ENCODE data around the gene GNS.
"Not testable (repeated sequence)": the region's sequence is repeated elsewhere in the genome, so short reads cannot be mapped to it uniquely, and the experiment has no call there.

Gene GNS

DNA sequence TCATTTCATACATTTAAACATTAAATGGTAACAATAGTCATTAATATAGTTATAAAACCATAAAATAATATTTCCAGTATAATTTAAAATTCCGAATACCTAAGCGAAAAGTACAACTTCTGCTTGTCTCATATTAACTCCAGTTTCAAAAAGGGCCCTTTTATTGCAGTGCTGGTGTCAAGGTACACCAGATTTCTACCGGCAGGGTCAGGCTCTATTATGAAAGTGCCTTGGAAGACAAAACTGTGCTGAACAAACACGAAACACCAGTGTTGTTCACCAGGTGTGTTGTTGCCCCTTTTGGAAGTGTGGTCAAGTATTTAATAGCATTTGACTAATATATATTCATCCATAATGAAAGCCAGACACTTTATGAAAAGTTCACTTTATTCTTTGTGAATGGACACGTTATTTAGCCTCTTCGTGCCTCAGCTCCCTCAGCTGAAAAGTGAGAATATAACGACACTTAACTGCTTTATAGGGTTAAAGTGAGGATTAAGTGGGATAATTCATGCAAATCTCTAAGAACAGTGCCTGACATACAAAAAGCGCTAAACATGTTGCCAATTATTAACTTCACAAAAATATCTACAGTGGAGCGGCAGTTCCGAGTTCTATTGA lies 20.3 kb upstream of the GNS start:
- DNase-seq, result peak in 1 of 2 experiments; percentile 21

DNA sequence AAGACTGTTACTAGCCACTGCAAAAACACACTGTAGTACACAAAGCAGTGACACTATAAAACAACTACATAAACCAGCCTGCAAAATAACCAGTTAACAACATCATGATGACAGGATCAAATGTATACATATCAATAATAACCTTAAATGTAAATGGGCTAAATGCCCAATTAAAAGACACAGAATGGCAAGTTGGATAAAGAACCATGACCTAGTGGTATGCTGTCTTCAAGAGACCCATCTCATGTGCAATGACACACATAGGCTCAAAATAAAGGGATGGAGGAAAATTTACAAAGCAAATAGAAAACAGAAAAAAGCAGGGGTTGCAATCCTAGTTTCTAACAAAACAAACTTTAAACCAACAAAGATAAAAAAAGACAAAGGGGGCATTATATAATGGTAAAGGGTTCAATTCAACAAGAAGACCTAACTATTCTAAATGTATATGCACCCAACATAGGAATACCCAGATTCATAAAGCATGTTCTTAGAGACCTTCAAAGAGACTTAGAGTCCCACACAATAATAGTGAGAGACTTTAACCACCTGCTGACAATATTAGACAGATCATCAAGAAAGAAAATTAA lies 16.0 kb upstream of the GNS start:
- DNase-seq, result not testable (repeated sequence)

DNA sequence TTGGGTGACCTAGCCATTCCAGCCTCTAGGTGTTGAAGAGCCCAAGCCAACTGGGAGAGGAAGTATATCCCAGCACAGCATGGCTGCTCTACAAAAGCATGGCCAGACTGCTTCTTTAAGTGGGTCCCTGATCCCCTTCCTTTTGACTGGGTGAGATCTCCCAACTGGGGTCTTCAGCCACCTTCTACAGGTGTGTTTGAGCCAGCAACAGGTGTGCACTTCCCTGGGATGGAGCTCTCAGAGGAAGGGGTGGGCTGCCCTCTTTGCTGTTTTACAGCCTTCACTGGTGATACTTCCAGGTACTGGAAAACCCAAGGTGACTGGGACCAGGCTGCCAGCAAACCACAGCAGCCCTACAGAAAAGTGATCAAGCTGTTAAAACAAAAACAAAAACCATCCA lies 14.2 kb upstream of the GNS start:
- DNase-seq, result no peak

DNA sequence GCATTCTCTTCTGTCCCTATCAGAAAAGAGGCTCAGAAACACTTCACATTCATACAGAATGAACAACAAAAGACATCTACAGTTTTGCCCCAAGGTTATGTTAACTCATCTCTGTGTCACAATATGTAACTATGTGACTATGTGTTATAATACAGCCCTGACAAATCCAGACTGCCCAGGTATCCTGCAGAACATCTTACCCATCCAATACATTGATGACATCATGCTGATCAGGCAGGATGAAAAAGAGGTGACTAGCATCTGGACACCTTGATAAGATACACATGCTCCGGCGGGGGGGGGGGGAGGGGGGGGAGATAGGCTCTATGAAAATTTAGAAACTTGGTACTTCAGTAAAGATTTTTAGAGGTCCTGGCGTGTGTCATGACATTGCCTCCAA lies 8.3 kb upstream of the GNS start:
- DNase-seq, result no peak

DNA sequence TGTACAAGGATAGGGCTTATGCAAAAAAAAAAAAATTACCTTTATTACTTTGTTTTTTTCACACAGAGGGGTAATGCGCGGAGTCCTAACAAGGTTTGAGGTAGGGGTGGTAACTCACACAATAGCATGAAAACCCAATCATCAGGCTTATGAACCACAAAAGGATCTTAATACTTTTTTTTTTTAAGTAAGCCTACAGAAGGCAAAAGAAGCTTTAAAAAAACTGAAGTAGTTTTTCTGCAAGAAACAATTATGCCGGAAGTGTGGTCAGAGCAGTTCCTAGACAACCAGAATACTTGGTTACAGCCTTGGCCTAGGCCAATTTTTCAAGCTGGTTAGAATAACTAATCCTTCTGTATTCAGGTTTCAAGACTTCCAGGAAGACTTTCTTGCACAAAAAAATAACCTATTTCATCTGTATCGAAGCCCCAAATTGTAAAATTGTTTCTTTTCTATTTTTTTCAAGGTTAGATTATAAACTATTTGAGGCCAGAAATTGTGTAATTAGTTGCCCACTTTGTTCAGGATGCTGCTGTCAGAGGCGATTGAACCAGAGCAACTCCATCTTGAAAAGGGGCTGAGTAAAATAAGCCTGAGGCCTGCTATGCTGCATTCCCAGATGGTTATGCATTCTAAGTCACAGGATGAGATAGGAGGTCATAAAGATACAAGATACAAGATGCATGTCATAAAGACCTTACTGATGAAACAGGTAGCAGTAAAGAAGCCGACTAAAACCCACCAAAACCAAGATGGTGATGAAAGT lies 1.8 kb upstream of the GNS start:
- no peak for DNase-seq

DNA sequence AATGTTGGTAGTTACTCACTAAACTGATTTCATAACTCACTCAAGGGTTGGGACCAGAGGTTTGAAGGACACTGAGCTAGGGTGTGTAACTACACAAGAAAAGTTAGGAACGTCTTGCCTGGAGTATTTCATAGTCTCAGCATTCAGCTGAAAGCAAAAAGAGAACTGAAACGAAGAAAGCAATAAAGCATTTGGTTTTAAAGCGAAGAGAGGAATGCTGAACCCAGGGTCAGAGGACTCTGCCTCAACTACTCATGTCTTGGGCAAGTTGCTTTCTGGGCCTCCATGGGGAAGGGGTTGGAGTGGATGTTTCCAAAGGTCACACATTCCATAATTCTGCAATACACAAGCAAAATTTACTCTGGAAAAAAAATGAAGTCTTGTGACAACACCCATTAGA lies 1.4 kb downstream of the GNS start:
- no peak for DNase-seq

DNA sequence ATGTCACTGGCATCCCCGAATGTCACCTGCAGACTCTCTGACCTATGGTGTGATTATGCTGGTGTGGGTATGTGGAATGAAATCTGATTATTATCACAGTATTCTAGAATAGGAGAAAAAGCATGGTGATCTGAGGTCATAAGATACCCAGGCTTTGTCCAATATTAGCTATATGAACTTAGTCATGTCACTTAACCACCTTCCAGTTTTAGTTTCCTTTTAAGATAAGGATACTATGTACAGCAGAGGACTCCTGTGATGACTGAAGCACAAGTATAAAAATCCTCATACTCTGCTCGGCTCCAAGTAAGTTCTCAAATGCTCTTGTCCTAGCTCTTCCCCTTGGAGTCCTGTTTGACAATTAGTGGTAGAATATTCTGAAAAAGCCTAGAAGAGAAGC lies 2.8 kb downstream of the GNS start:
- DNase-seq, result no peak

DNA sequence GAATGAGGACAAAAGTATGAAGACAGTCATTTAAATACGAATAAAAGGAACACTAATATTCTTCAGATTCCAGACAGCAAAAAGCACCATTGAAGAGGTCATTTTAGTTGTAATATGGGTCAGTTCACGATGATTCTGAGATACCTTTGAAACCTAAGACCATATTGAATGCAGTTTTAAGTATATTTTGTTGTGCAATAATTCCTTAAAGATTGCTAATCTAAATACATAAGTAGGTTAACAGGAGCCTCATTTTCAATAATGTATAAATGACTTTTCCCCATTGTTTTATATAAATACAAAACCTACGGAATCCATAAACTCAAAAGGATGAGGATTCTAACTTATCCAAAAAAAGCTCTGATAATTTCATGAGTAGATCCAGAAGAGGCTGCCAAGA lies 5.8 kb downstream of the GNS start:
- no peak for DNase-seq

DNA sequence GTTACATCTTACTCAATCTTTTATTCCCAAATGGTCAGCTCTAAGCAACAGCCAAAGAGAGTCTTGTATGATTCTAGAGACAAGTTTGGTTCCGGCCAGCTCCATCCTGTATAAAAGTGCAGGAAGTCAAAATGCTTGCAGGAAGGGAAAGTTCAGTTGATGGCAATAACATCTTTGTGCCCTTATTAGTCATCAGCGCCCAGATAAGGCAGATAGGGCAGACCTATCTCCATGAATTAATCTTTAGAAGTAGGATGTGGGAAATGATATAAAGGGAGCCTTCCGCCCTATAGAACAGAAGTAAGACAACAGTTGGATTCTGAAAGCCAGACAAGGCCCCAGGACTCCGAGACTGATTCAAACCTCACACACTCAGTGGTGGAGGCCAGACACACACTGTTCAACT lies 6.4 kb downstream of the GNS start:
- DNase-seq, result no peak

DNA sequence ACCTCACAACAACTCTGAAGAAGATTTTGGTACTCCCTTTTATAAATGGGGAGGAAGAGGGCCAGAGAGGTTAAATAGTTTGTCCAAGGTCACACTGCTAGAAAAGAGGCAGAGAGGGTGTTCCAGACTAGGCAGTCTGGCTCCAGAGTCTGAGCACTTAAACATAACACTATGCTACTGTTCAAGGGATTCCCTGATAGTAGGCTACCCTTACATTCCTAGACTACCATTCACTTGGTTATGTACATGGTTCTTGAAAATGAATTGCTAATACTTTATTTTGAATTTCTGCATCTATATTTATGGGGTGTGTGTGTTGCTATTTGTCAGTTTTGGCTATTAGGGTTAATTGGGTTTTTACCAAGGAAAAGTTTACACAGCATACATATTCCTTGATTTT lies 7.2 kb downstream of the GNS start:
- DNase-seq, result no peak

DNA sequence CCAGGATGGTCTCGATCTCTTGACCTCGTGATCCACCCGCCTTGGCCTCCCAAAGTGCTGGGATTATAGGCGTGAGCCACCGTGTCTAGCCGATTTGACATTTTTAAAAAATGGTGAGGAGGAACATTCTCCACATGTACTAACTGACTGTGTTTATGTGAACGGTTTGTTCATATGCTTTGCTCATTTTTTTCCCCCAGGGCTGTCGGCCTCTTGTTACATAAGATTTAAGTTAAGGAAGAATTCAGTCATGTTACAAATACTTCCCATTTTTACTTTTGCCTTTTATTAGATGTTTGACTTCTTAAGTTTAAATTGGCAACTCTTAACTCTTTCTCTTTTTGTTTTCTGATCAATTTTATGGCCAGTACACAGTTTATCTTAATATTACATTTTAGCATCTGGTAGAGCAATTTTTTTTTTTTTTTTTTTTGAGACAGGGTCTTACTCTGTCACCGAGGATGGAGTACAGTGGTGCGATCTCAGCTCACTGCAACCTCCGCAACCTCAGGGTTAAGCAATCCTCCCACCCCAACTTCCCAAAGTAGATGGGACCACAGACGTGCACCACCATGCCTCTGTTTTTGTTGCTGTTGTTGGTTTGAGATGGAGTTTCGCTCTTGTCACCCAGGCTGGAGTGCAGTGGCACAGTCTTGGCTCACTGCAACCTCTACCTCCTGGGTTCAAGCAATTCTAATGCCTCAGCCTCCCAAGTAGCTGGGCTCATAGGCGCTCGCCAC lies 9.6 kb downstream of the GNS start:
- DNase-seq, result no peak

DNA sequence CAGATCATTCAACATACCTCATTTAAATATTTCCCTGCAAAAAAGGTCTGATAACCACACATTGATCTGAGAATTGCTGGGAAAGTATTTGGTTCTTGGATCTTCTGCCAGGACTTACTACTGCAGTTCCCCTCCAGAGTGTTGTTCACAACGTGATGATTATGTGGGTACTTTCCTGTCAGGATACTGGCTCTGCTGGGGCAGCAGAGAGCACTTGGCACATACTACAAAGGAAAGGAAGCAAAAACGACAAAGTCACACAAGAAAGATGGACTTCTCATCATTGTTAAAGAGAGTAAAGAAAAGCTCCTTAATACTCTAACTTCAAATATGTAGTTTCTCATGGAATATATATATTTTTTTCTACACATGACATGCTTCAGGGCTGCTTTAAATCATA lies 11.5 kb downstream of the GNS start:
- DNase-seq, result no peak

DNA sequence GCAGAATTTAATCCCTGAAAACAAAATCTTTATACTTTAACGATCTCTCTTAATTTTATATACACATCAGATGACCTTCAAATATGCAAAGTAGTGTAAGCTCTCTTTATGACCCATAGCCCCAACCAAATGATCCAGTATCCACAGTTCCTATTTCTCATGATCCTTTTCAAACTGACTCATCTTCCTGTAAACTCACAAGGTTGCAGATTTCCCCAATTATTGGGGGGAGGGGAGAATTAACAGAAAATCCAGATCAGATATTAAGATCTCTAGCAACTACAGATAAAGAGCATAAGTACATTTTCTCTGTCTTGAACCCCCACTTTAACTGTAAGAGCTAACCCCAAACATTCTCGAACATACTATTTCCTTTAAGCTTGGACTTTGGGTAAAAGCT lies 12.5 kb downstream of the GNS start:
- DNase-seq, result peak; percentile 11 to 31

DNA sequence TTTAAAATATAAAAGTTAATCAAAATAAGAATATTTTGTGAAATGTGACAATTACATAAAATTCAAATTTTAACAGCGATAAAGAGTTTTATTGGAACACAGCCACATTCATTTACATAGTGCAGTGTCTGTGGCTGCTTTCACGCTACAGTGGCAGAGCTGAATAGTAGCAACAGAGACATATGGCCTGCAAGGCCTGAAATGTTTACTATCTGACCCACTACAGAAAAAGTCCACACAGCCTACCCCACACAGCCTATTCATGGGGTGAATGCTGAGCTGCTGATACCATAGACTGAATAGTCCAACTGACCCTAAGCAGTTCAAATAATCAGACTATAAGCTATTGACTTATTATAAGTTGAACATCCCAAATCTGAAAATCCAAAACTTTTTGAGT lies 13.2 kb downstream of the GNS start:
- peak in 1 of 2 experiments; percentile 25 for DNase-seq

DNA sequence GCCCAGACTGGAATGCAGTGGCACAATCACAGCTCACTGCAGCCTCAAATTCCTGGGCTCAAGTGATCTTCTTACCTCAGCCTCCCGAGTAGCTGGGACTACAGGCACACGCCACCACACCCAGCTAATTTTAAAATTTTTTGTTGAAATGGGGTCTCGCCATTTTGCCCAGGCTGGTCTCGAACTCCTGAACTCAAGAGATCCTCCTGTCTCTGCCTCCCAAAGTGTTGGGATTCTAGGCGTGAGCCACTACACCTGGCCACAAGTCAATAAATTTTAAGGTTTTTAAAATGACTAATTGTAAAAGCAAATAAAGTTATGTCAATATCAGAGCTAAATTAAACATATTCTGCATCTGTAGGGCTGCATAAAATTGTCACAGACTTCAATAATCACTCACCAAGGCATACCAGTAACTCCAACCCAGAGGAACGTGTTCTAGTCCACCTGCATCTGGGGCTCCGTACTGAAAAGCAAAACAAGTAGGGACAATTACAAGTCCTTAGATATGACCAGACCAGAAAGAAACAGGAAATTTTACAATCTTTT lies 13.9 kb downstream of the GNS start:
- DNase-seq, result no peak

DNA sequence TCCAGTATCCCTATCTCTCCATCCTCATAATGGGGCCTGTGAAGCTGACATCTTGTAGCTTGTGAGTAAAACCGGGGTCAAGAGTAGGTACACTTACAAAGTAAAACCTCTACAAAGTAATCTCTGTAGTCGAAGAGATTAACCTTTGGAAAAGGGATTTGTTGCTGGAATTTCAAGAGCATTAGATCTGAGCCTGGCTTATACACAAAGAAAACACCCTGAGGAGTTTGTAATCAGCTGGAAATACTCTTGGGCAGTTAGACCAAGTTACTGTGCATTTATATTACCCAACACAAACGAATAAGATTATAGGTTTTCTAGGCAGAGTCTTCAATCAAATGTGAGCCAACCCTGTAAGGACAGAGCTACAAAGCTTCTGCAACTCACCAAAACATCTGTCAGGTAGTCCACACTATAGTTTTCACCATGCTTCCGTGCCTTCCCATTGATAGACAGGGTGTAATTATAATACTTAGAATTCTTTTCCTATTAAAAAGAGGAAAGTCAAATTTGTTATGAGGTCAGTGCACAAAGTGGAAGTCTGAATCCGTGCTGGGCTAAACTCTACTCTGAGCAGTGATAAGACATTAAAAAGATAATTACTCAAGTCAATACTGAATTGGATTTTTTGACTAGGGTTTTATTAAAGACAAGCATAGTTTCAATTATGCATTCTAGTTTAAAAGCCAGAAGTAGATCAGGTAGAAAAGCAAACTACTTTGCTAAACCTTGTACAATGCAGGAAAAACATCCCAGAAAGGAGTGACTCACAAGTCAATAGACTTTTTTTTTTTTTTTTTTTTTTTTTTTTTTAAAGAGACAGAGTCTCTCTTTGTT lies 14.6 kb downstream of the GNS start:
- no peak for DNase-seq

DNA sequence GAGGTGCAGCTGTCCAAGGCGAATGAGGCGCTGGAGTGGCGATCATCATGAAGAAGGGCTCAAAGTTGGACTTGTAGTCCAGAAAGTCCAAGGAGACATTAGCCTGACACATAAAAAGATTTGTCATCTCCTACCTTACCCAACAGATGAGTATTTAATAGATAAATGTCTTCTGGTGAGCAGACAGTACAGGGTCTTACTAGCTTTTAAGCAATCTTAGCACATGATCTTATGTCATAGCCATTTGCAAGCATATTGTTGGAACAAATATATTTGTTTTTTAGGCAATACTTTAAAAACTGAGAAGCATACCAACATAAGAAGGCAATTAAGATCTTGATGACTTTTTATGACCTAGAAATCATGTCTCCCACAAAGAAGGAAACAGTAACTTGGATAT lies 16.0 kb downstream of the GNS start:
- no peak for DNase-seq

DNA sequence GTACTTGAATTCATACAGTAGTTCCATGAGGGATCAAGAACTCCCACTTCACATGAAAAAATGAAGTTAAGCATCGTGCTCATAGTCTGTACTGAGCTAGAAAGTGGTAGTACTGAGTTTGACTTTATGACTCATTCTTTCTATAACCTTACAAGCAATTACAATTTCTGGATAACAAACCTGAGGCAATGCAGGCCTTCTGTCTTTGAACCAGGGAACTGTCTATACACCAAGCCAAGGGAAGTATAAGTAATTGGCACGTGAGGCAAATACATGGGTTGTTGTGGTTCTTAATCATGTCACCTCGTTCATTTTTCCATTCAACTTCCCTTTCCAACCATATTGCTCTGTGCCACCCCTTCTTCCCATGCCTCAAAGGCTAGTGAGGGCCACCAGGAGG lies 16.8 kb downstream of the GNS start:
- no peak for DNase-seq

DNA sequence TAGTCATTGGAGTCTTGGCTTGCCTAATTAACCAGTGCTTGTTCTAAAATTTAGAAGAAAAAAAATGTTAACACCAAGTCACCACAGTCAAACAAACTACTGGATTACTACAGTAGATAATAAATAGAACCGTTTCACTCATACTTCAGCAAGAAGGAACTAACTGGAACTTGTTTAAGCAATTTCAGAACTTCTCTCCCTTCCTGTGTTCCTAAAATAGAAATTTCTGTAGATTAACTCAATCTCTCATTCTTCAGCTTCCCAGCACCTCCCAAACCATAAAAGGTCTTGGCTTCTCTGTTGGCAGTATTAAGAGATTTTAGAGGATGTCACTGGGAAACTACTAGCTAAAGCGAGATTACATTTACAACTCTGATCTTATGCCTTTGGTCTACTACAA lies 18.6 kb downstream of the GNS start:
- DNase-seq, result no peak

DNA sequence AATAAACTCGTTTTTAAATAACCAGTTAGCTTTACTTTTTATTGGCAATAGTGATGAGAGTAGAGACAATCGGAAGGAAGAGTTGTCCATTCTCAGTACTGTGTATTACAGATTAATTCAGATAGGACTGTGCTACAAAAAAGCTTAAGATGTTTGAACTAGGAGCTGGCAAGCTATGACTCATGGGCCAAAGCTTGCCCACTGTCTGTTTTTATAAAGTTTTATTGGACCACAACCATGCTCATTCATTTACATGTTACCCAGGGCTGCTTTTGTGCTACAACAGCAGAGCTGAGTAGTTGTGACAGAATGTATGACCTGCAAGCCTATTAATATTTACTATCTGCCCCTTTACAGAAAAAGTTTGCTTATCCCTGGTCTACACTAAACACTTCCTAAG lies 19.4 kb downstream of the GNS start:
- DNase-seq, result no peak

DNA sequence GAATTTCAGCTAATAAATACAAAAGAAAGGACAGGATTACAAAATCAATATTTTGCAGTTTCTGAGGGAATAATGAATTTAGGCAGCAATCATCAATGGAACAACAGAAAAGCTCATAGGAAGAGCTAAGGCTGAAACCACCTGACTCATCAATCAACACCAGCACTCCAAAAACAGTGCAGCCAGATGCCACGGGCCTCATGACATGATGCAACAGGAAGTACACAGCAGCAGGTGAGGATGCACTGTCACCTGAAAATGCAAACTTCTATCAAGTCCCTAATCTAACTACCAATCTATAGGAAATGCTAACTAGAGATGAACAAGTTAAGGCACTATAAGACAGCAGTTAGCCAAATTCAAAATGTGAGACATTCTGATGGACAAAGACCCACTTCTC lies 21.7 kb downstream of the GNS start:
- DNase-seq, result no peak

DNA sequence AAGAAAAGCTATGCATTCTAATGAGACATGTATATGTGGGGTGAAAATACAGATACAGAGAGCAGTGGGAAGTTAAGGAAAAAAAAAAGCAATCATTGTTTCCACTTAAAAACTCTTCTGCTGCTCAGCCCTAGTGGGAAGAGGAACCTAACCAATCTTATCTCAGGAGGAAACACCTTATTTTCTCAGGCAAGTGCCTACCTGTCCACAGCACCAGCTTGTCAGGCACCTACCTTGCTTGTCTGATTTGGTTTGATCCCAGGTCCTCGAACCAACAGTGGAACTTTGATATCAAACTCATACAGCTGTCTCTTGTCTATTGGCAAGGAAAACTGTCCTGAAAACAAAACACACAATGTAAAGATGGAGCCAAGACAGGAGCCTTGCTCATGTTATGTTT lies 22.4 kb downstream of the GNS start:
- DNase-seq, result no peak

DNA sequence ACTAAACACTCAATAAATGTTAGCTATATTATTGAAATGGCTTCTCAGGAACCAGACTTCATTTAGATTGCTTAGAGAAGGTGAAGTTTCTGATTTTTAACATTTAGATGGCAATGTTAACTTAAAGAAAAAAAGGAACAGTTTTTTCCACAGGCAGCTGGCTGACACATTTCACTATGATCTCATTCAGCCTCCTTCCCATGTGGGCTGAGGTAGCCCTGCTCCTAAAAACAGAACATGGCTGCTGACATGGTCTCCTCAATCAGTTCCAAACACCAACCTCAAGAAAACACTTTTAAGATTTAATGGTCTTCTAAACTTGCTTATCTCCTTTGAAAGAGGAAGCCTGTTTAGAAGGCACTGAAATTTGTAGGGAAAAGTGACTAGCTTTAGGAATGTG lies 23.8 kb downstream of the GNS start:
- DNase-seq, result no peak

All from NCI-H526 (cell line).